B cell (primary cell): Measurements from ENCODE around the gene GRK6. TPM values are rescaled to one million over a fixed set of nuclear protein-coding genes. Genes with fewer than 3 reads are reported as not detected.

ENCODE experiments used
- ATAC-seq: fragments of 200-7000 bp; cut with Tn5 transposase; one replicate; pipeline ENCODE4 v1.10.0; 2021; ENCODE audit warnings: low read depth, mild to moderate bottlenecking, moderate number of reproducible peaks, moderate library complexity
- CTCF ChIA-PET: fragments of 350-600 bp; sonication (Branson Sonifier 250); formaldehyde crosslinking; loops from one replicate; lab custom pipeline; 2021; ENCODE audit warnings: antibody characterized with exemption, inconsistent platforms; lab: Charles Lee
- POLR2A ChIA-PET: fragments of 350-600 bp; sonication (Branson Sonifier 250); formaldehyde crosslinking; loops from one replicate; lab custom pipeline; 2021; ENCODE audit warnings: antibody characterized with exemption; lab: Charles Lee
- DNase-seq: peaks from one replicate; pipeline ENCODE4 v3.0.0; 2013
- H2AFZ ChIP-seq: 2 replicates; pipeline ENCODE4 v1.6.1; 2012; ENCODE audit warnings: mild to moderate bottlenecking, low read depth, low read length; ENCODE audit not compliant: insufficient read depth, poor library complexity, severe bottlenecking
- H3K27ac ChIP-seq, 2 donors: 1 replicate in 1 of 2; 2 replicates in 1 of 2; pipeline ENCODE4 v1.5.1; 2012 to 2013; ENCODE audit warnings: low read length in 2 of 2, mild to moderate bottlenecking in 2 of 2, moderate library complexity in 1 of 2
- H3K27me3 ChIP-seq, 4 experiments: fragments of 200-600 bp in 1 of 4; sonication (generic) in 1 of 4; replicated peaks in 1 of 4; 1 replicate in 2 of 4; 2 replicates in 2 of 4; pipeline versions ENCODE4 v1.6.1 to v1.7.0; 2013 to 2016; ENCODE audit warnings: low read length in 3 of 4, mild to moderate bottlenecking in 2 of 4, mixed read lengths in 1 of 4, moderate library complexity in 1 of 4; ENCODE audit not compliant: insufficient read depth in 4 of 4, control insufficient read depth in 3 of 4; ENCODE audit errors: control extremely low read depth in 1 of 4
- H3K36me3 ChIP-seq, 2 experiments: replicated peaks in 1 of 2; 1 replicate in 1 of 2; 2 replicates in 1 of 2; pipeline versions ENCODE4 v1.6.1 to v1.7.1; 2013; ENCODE audit warnings: low read length in 1 of 2; ENCODE audit not compliant: insufficient read depth in 2 of 2, control insufficient read depth in 1 of 2; ENCODE audit errors: control extremely low read depth in 1 of 2, extremely low read depth in 1 of 2
- H3K4me1 ChIP-seq, 2 donors: fragments of 200-600 bp in 1 of 2; sonication (generic) in 1 of 2; 1 replicate in 1 of 2; 2 replicates in 1 of 2; pipeline versions ENCODE4 v1.5.1 to v1.6.1; 2013 to 2017; ENCODE audit warnings: low read length in 2 of 2; ENCODE audit not compliant: control insufficient read depth in 2 of 2, insufficient read depth in 2 of 2
- H3K4me2 ChIP-seq: replicated peaks from 2 replicates; pipeline ENCODE3; 2012; ENCODE audit warnings: mild to moderate bottlenecking, low read depth, low read length; ENCODE audit not compliant: poor library complexity, severe bottlenecking
- H3K4me3 ChIP-seq, 5 experiments: fragments of 200-600 bp in 1 of 5; sonication (generic) in 1 of 5; 1 replicate in 3 of 5; 2 replicates in 2 of 5; pipeline versions ENCODE4 v1.5.1 to v1.7.0; 2011 to 2016; ENCODE audit warnings: low read length in 4 of 5, mild to moderate bottlenecking in 4 of 5, low read depth in 2 of 5, control low read depth in 1 of 5, moderate library complexity in 1 of 5; ENCODE audit not compliant: insufficient read depth in 1 of 5; ENCODE audit errors: control extremely low read depth in 1 of 5, extremely low read depth in 1 of 5
- H3K79me2 ChIP-seq: fragments of 200-600 bp; sonication (generic); one replicate; pipeline ENCODE4 v1.6.0; 2016; ENCODE audit warnings: low read length; ENCODE audit not compliant: control insufficient read depth, insufficient read depth
- H3K9ac ChIP-seq: fragments of 200-600 bp; sonication (generic); 2 replicates; pipeline ENCODE4 v1.6.1; 2017; ENCODE audit warnings: mild to moderate bottlenecking, low read length, moderate library complexity
- H3K9me3 ChIP-seq, 3 donors: one replicate each; pipeline versions ENCODE4 v1.6.1 to v1.7.1; 2013; ENCODE audit warnings: low read length in 2 of 3; ENCODE audit not compliant: control insufficient read depth in 2 of 3, insufficient read depth in 1 of 3; ENCODE audit errors: control extremely low read depth in 1 of 3
- H4K20me1 ChIP-seq: 2 replicates; pipeline ENCODE4 v1.6.0; 2012; ENCODE audit warnings: mild to moderate bottlenecking, low read length; ENCODE audit not compliant: insufficient read depth, control insufficient read depth, poor library complexity, severe bottlenecking
- H3K27ac Mint-ChIP-seq: one replicate; pipeline ENCODE4 v1.8.0; 2021; ENCODE audit warnings: mixed read lengths
- H3K27me3 Mint-ChIP-seq: one replicate; pipeline ENCODE4 v1.8.0; 2021; ENCODE audit warnings: mixed read lengths
- H3K4me1 Mint-ChIP-seq: one replicate; pipeline ENCODE4 v1.8.0; 2021; ENCODE audit warnings: mixed read lengths
- H3K4me3 Mint-ChIP-seq: one replicate; pipeline ENCODE4 v1.8.0; 2021; ENCODE audit warnings: mixed read lengths
- H3K9me3 Mint-ChIP-seq: one replicate; pipeline ENCODE4 v1.8.0; 2022; ENCODE audit warnings: mixed read lengths; ENCODE audit not compliant: insufficient read depth
- EZH2 ChIP-seq: IDR thresholded peaks from 2 replicates; pipeline ENCODE4 v1.6.1; 2012; ENCODE audit warnings: borderline replicate concordance, low read depth, mild to moderate bottlenecking, moderate library complexity, low read length; ENCODE audit not compliant: insufficient read depth, poor library complexity, severe bottlenecking
- WGBS: methylation state at CpG from one replicate; pipeline ENCODE4 v1.1.5; 2013; ENCODE audit warnings: missing lambda C conversion rate; ENCODE audit not compliant: insufficient coverage; 5-methylcytosine and 5-hydroxymethylcytosine counted together
- intact Hi-C: fragments of 100-400 bp; cut with micrococcal nuclease; formaldehyde crosslinking; loops from one replicate; pipeline ENCODE4 v1.10.0; 2022
- polyA plus RNA-seq: library from polyadenylated mRNA; depleted of rRNA; stranded (reverse); fragments of >200 nt; gene quantifications from 2 replicates; pipeline ENCODE4 v1.2.3, GENCODE V29; 2012
- total RNA-seq, 2 donors: library from RNA; stranded (reverse); fragments of 120-200 nt in 1 of 2; gene quantifications; 1 replicate in 1 of 2; 2 replicates in 1 of 2; pipeline versions ENCODE4 v1.2.3 to v1.2.4, GENCODE V29; 2013 to 2022
- TF ChIP-seq, protein P1 (sequence below): fragments of 200-600 bp; IDR thresholded peaks from one replicate; pipeline ENCODE4 v1.8.0; 2022; ENCODE audit warnings: antibody characterized with exemption, mild to moderate bottlenecking

Gene GRK6
- total and polyA plus RNA-seq, 2 donors (not counting 1 experiment from before 2014, with no cell fraction given) = 155 to 173 TPM

DNA sequence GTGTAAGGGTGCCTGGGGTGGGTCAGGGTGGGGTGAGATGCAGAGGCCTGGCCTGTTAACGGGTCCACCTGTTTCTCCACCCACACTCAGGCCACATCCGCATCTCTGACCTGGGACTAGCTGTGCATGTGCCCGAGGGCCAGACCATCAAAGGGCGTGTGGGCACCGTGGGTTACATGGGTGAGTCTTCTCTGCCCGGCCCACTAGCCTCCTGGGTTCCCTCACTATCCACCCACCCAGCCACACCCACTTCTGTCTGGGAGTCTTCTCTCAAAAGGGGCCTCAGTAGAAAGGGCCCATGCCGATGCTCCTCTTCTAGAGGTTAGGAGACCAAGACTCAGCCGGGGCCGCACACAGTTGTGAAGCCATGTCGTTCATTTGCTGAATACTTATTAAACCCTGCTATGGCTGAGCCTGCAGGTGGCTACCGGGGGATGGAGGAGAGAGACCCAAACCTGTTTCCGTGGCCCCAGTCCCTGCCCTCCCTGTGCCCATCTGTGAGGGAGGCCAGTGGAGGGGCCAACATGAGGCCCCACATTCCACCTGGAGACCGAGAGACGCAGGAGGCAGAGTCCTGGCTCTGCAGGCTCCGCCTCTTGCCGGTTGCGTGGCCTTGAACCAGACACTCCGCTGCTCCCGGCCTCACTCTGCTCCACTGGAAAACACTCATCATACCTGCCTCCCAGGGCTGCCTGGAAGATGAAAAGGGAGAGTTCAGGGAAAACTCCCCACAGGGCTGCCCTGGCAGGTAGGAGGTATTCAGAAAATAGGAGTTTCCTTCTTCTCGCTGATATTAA is 8.7 kb downstream of the GRK6 start:
- Histone ChIP-seq H3K9me3 (no peaks in the 10 kb centered on the region), H3K79me2 (peaks cover 56% of the 10 kb centered on the region), H3K4me2 (no peak overlapping the region), H3K4me3 (no peak overlapping the region), H3K27me3 (no peaks in the 10 kb centered on the region), H4K20me1 (peaks cover 91% of the 10 kb centered on the region), H3K27ac (peak overlapping the region in 1 of 2 donors; percentile 32), H2AFZ (no peak overlapping the region), H3K9ac (no peak overlapping the region), H3K36me3 (peaks cover 4 to 94% of the 10 kb centered on the region in 2 experiments), H3K4me1 (peaks cover 33 to 52% of the 10 kb centered on the region in 2 donors)
- ChIA-PET CTCF (interaction anchor here (0.5 to 12.3 kb wide), 3 partner anchors 9 to 419 kb away, joined by 3 to 143 read pairs (median 82); partner anchors contain the start of gene PRR7), POLR2A (interaction anchor here (6.8 kb wide), 1 partner anchor 10 kb away, joined by 103 read pairs; the partner anchor contains the start of gene PRR7)
- DNase-seq (no peak), ATAC-seq (no peak)
- peak overlapping the region; percentile 37 for H3K27ac Mint-ChIP-seq
- H3K4me1 Mint-ChIP-seq = peaks cover 45% of the 10 kb centered on the region
- no peak overlapping the region for H3K4me3 Mint-ChIP-seq
- WGBS = 95% methylated on average over 13 of the region's 20 CpGs
- H3K9me3 Mint-ChIP-seq = no peaks in the 10 kb centered on the region
- intact Hi-C loops = no loop called here
- TF ChIP-seq EZH2 = no peak
- TF ChIP-seq, protein P1, sequence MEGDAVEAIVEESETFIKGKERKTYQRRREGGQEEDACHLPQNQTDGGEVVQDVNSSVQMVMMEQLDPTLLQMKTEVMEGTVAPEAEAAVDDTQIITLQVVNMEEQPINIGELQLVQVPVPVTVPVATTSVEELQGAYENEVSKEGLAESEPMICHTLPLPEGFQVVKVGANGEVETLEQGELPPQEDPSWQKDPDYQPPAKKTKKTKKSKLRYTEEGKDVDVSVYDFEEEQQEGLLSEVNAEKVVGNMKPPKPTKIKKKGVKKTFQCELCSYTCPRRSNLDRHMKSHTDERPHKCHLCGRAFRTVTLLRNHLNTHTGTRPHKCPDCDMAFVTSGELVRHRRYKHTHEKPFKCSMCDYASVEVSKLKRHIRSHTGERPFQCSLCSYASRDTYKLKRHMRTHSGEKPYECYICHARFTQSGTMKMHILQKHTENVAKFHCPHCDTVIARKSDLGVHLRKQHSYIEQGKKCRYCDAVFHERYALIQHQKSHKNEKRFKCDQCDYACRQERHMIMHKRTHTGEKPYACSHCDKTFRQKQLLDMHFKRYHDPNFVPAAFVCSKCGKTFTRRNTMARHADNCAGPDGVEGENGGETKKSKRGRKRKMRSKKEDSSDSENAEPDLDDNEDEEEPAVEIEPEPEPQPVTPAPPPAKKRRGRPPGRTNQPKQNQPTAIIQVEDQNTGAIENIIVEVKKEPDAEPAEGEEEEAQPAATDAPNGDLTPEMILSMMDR = no peak
- H3K27me3 Mint-ChIP-seq = no peaks in the 10 kb centered on the region
